ENCODE data around the gene TNS4.

- no peak for TF ChIP-seq CTCF (conservative IDR thresholded peaks at IDR 0.05 in 1 of 2, IDR thresholded peaks at IDR 0.05 in 1 of 2; ENCODE audit: low read depth in 1 of 2, low read length in 2 of 2)
- no peak for TF ChIP-seq EZH2 (IDR thresholded peaks at IDR 0.05; ENCODE audit: low read length, missing control alignments)
These were observed 35.0 kb downstream of the TNS4 start for GRCh38 chr17:40466298-40466971.

Measured in fibroblast of lung (primary cell).